Astrocyte (in vitro differentiated cells and primary cell): ENCODE data around the gene UBR2. TPM values are rescaled to one million over a fixed set of nuclear protein-coding genes. Genes with fewer than 3 reads are reported as not detected.

ENCODE experiments used
- DNase-seq: peaks from one replicate; pipeline ENCODE4 v3.0.0-alpha.2; 2010; ENCODE audit warnings: low read depth
- FAIRE-seq: peaks from 2 replicates; lab custom pipeline; 2011; peaks lifted over from hg19 to GRCh38; lab: Jason Lieb, UNC
- H2AFZ ChIP-seq: 2 replicates; pipeline ENCODE4 v1.6.0; 2012; ENCODE audit warnings: low read depth, low read length, inconsistent platforms
- H3K27ac ChIP-seq: 2 replicates; pipeline ENCODE4 v1.5.1; 2011; ENCODE audit warnings: low read depth, low read length, inconsistent platforms
- H3K27me3 ChIP-seq: 2 replicates; pipeline ENCODE4 v1.6.0; 2011; ENCODE audit warnings: low read length, inconsistent platforms; ENCODE audit not compliant: insufficient read depth
- H3K36me3 ChIP-seq: 2 replicates; pipeline ENCODE4 v1.5.1; 2011; ENCODE audit warnings: low read length, inconsistent platforms; ENCODE audit not compliant: insufficient read depth
- H3K4me1 ChIP-seq: 2 replicates; pipeline ENCODE4 v1.5.1; 2011; ENCODE audit warnings: low read length, inconsistent platforms; ENCODE audit not compliant: insufficient read depth
- H3K4me2 ChIP-seq: 2 replicates; pipeline ENCODE4 v1.6.0; 2012; ENCODE audit warnings: low read length, inconsistent platforms
- H3K4me3 ChIP-seq: 2 replicates; pipeline ENCODE4 v1.5.1; 2011; ENCODE audit warnings: low read depth, mild to moderate bottlenecking, low read length, inconsistent platforms; ENCODE audit not compliant: insufficient read depth
- H3K79me2 ChIP-seq: 2 replicates; pipeline ENCODE4 v1.6.0; 2012; ENCODE audit warnings: mild to moderate bottlenecking, low read length, inconsistent platforms; ENCODE audit not compliant: insufficient read depth
- H3K9ac ChIP-seq: 2 replicates; pipeline ENCODE4 v1.6.0; 2012; ENCODE audit warnings: mild to moderate bottlenecking, low read length, inconsistent platforms
- H3K9me3 ChIP-seq: 2 replicates; pipeline ENCODE4 v1.5.1; 2012; ENCODE audit warnings: low read depth, mild to moderate bottlenecking, low read length, inconsistent platforms; ENCODE audit not compliant: insufficient read depth
- H4K20me1 ChIP-seq: 2 replicates; pipeline ENCODE4 v1.6.0; 2012; ENCODE audit warnings: low read length, inconsistent platforms; ENCODE audit not compliant: insufficient read depth
- H3K27ac Mint-ChIP-seq: one replicate; pipeline ENCODE4 v1.8.0; 2021; ENCODE audit warnings: mild to moderate bottlenecking, mixed read lengths; ENCODE audit not compliant: unreplicated experiment
- H3K27me3 Mint-ChIP-seq: one replicate; pipeline ENCODE4 v1.8.0; 2021; ENCODE audit warnings: low read depth, mixed read lengths; ENCODE audit not compliant: unreplicated experiment
- H3K36me3 Mint-ChIP-seq: one replicate; pipeline ENCODE4 v1.8.0; 2021; ENCODE audit warnings: low read depth, mixed read lengths; ENCODE audit not compliant: unreplicated experiment
- H3K4me1 Mint-ChIP-seq: one replicate; pipeline ENCODE4 v1.8.0; 2021; ENCODE audit warnings: low read depth, mixed read lengths; ENCODE audit not compliant: unreplicated experiment
- H3K4me3 Mint-ChIP-seq: one replicate; pipeline ENCODE4 v1.8.0; 2021; ENCODE audit warnings: mild to moderate bottlenecking, moderate library complexity, mixed read lengths; ENCODE audit not compliant: unreplicated experiment
- H3K9me3 Mint-ChIP-seq: one replicate; pipeline ENCODE4 v1.8.0; 2021; ENCODE audit warnings: mild to moderate bottlenecking, mixed read lengths; ENCODE audit not compliant: unreplicated experiment
- CTCF ChIP-seq: IDR thresholded peaks from 2 replicates; pipeline ENCODE4 v1.5.1; 2011; ENCODE audit warnings: low read depth, mild to moderate bottlenecking, inconsistent platforms, low read length, moderate library complexity; ENCODE audit not compliant: insufficient read depth
- EZH2 ChIP-seq: IDR thresholded peaks from 2 replicates; pipeline ENCODE4 v1.6.1; 2012; ENCODE audit warnings: mild to moderate bottlenecking, low read length, inconsistent platforms; ENCODE audit not compliant: insufficient read depth
- total RNA-seq: library from RNA; stranded (reverse); gene quantifications from 2 replicates; pipeline ENCODE4 v1.2.1, GENCODE V29; 2021

UBR2 gene
- total RNA-seq, 1 donor from 2014 or later, result 23.3 TPM

- DNase-seq (peak; percentile 68), FAIRE-seq (no peak)
- no peaks in the 10 kb centered on the region for H3K36me3 ChIP-seq
- peaks cover 10% of the 10 kb centered on the region for H3K9me3 Mint-ChIP-seq
- H3K27me3 ChIP-seq, result no peaks in the 10 kb centered on the region
- peaks cover 2% of the 10 kb centered on the region for H3K36me3 Mint-ChIP-seq
- H3K9me3 ChIP-seq, result peaks cover 13% of the 10 kb centered on the region
- no peak overlapping the region for H3K27ac ChIP-seq
- H3K4me3 Mint-ChIP-seq, result no peak overlapping the region
- H2AFZ ChIP-seq, result no peak overlapping the region
- peaks cover 10% of the 10 kb centered on the region for H3K4me1 Mint-ChIP-seq
- peaks cover 11% of the 10 kb centered on the region for H3K4me1 ChIP-seq
- no peak overlapping the region for H3K27ac Mint-ChIP-seq
- H3K4me3 ChIP-seq, result no peak overlapping the region
- H3K27me3 Mint-ChIP-seq, result peaks cover 5% of the 10 kb centered on the region
- no peaks in the 10 kb centered on the region for H4K20me1 ChIP-seq
- H3K79me2 ChIP-seq, result no peaks in the 10 kb centered on the region
- TF ChIP-seq CTCF, result no peak
- no peak for TF ChIP-seq EZH2
- no peak overlapping the region for H3K9ac ChIP-seq
- H3K4me2 ChIP-seq, result peak overlapping the region; percentile 23
These were observed 146.5 kb downstream of the UBR2 start for GRCh38 chr6:42710316-42710715.

DNA sequence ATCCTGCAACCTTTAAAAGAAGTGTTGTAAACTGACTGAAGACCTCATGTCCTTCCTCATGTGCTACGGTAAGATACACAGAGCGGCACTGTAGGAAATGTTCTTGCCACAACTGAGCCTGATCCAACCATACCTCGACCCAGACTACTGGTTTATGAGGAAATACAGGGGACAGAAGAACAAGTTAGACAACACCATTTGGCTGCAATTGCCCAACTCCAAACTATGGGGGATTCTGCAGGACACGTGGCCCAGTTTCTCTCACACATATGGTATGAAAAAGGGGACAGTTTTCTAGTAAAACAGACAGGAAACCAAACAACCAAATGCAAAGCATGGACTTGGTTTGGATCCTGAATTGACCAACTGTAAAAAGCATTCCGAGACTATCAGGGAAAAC, 148.1 kb downstream of the UBR2 start:
- Histone ChIP-seq H3K27ac (no peak overlapping the region), H3K79me2 (no peaks in the 10 kb centered on the region), H3K36me3 (no peaks in the 10 kb centered on the region), H3K9me3 (peaks cover 13% of the 10 kb centered on the region), H3K4me1 (peaks cover 11% of the 10 kb centered on the region), H3K27me3 (no peaks in the 10 kb centered on the region), H3K4me2 (no peak overlapping the region), H4K20me1 (no peaks in the 10 kb centered on the region), H3K9ac (no peak overlapping the region), H3K4me3 (no peak overlapping the region), H2AFZ (no peak overlapping the region)
- Mint-ChIP-seq H3K4me3 (no peak overlapping the region), H3K4me1 (peaks cover 10% of the 10 kb centered on the region), H3K27ac (peak overlapping the region; percentile 27), H3K9me3 (peaks cover 10% of the 10 kb centered on the region), H3K36me3 (peaks cover 2% of the 10 kb centered on the region), H3K27me3 (peaks cover 5% of the 10 kb centered on the region)
- TF ChIP-seq CTCF (no peak), EZH2 (no peak)
- DNase-seq (no peak), FAIRE-seq (no peak)

GRCh38 chr6:42714098-42714761, 150.4 kb downstream of the UBR2 start:
- peak overlapping the region; percentile 20 for H3K4me3 Mint-ChIP-seq
- Histone ChIP-seq H3K36me3 (no peaks in the 10 kb centered on the region), H3K9ac (no peak overlapping the region), H3K27ac (no peak overlapping the region), H2AFZ (no peak overlapping the region), H4K20me1 (no peaks in the 10 kb centered on the region), H3K4me2 (peak overlapping the region; percentile 39), H3K4me1 (peaks cover 11% of the 10 kb centered on the region), H3K27me3 (no peaks in the 10 kb centered on the region), H3K9me3 (peaks cover 13% of the 10 kb centered on the region), H3K4me3 (no peak overlapping the region), H3K79me2 (no peaks in the 10 kb centered on the region)
- peak overlapping the region; percentile 88 for H3K27ac Mint-ChIP-seq
- H3K36me3 Mint-ChIP-seq, result peaks cover 2% of the 10 kb centered on the region
- peaks cover 10% of the 10 kb centered on the region for H3K9me3 Mint-ChIP-seq
- FAIRE-seq (peak; percentile 72), DNase-seq (peak; percentile 44)
- TF ChIP-seq EZH2 (no peak), CTCF (no peak)
- H3K27me3 Mint-ChIP-seq, result no peaks in the 10 kb centered on the region
- H3K4me1 Mint-ChIP-seq, result peaks cover 10% of the 10 kb centered on the region
